IMR-90 (cell line): ENCODE results near the gene ATF6B. TPM values are rescaled to one million over a fixed set of nuclear protein-coding genes. Genes with fewer than 3 reads are reported as not detected.

Source experiments
- ATAC-seq: fragments of 200-7000 bp; cut with Tn5 transposase; 2 replicates; pipeline ENCODE4 v1.9.1; 2020; ENCODE audit warnings: low read depth, mild to moderate bottlenecking, moderate library complexity
- BruUV-seq: library from RNA; stranded (reverse); fragments of 400-500 nt; replicated peaks from 2 replicates; lab custom pipeline; 2021; lab: Mats Ljungman, UMichigan
- CTCF ChIA-PET: fragments of 300-600 bp; formaldehyde crosslinking; extraction: SDS; loops from one replicate; lab custom pipeline; 2021; ENCODE audit warnings: antibody characterized with exemption; lab: Yijun Ruan, JAX
- POLR2A ChIA-PET: fragments of 300-600 bp; sonication (Branson Sonifier 250); formaldehyde crosslinking; loops from one replicate; lab custom pipeline; 2022; ENCODE audit warnings: antibody characterized with exemption; ENCODE audit not compliant: unreplicated experiment; lab: Charles Lee
- DNase-seq: peaks from one replicate; pipeline ENCODE4 v3.0.0; 2013
- H2AFZ ChIP-seq: replicated peaks from 2 replicates; pipeline ENCODE3; 2013; ENCODE audit warnings: low read length, mild to moderate bottlenecking; ENCODE audit not compliant: poor library complexity
- H2AK5ac ChIP-seq: 2 replicates; pipeline ENCODE4 v1.6.1; 2013; ENCODE audit warnings: low read depth, low read length, inconsistent platforms
- H2AK9ac ChIP-seq: replicated peaks from 2 replicates; pipeline ENCODE3; 2013; ENCODE audit warnings: mild to moderate bottlenecking, low read depth, low read length, moderate library complexity; ENCODE audit not compliant: poor library complexity
- H2BK120ac ChIP-seq: 2 replicates; pipeline ENCODE4 v1.6.1; 2013; ENCODE audit warnings: low read depth, low read length, inconsistent platforms
- H2BK15ac ChIP-seq: 3 replicates; pipeline ENCODE4 v1.6.1; 2013; ENCODE audit warnings: low read depth, low read length, inconsistent platforms
- H2BK20ac ChIP-seq: 2 replicates; pipeline ENCODE4 v1.6.1; 2013; ENCODE audit warnings: low read depth, mild to moderate bottlenecking, inconsistent platforms, low read length, moderate library complexity
- H2BK5ac ChIP-seq: 2 replicates; pipeline ENCODE4 v1.6.1; 2013; ENCODE audit warnings: mild to moderate bottlenecking, low read depth, low read length, inconsistent platforms; ENCODE audit not compliant: poor library complexity, severe bottlenecking
- H3K14ac ChIP-seq: replicated peaks from 2 replicates; pipeline ENCODE4 v1.6.1; 2013; ENCODE audit warnings: low read depth, low read length, inconsistent platforms
- H3K18ac ChIP-seq: 2 replicates; pipeline ENCODE4 v1.6.1; 2013; ENCODE audit warnings: low read depth, low read length, control low read depth
- H3K23ac ChIP-seq: 2 replicates; pipeline ENCODE4 v1.6.1; 2013; ENCODE audit warnings: low read depth, low read length, inconsistent platforms
- H3K27ac ChIP-seq: 2 replicates; pipeline ENCODE4 v1.5.1; 2013; ENCODE audit warnings: mild to moderate bottlenecking, control low read depth, low read length; ENCODE audit not compliant: insufficient read depth
- H3K27me3 ChIP-seq: 2 replicates; pipeline ENCODE4 v1.6.1; 2013; ENCODE audit warnings: low read length; ENCODE audit not compliant: control insufficient read depth, insufficient read depth
- H3K36me3 ChIP-seq: 2 replicates; pipeline ENCODE4 v1.6.1; 2013; ENCODE audit warnings: low read length, mixed read lengths; ENCODE audit not compliant: control insufficient read depth, insufficient read depth
- H3K4ac ChIP-seq: 2 replicates; pipeline ENCODE4 v1.6.1; 2013; ENCODE audit warnings: low read depth, low read length, inconsistent platforms
- H3K4me1 ChIP-seq: 2 replicates; pipeline ENCODE4 v1.6.1; 2013; ENCODE audit warnings: low read length, mixed read lengths; ENCODE audit not compliant: control insufficient read depth, insufficient read depth
- H3K4me2 ChIP-seq: 2 replicates; pipeline ENCODE4 v1.6.1; 2013; ENCODE audit warnings: low read depth, mild to moderate bottlenecking, control low read depth, low read length, moderate library complexity
- H3K4me3 ChIP-seq: 2 replicates; pipeline ENCODE4 v1.5.1; 2013; ENCODE audit warnings: low read depth, mild to moderate bottlenecking, control low read depth, low read length, moderate library complexity; ENCODE audit not compliant: insufficient read depth
- H3K56ac ChIP-seq: 2 replicates; pipeline ENCODE4 v1.6.1; 2013; ENCODE audit warnings: low read length, inconsistent platforms; ENCODE audit not compliant: insufficient read depth; ENCODE audit errors: extremely low read depth
- H3K79me1 ChIP-seq, 2 experiments: 2 replicates each; pipeline ENCODE4 v1.6.1; 2013; ENCODE audit warnings: low read length in 2 of 2, inconsistent platforms in 1 of 2, low read depth in 1 of 2
- H3K9ac ChIP-seq: 2 replicates; pipeline ENCODE4 v1.6.1; 2013; ENCODE audit warnings: low read depth, low read length, control low read depth
- H3K9me1 ChIP-seq: 2 replicates; pipeline ENCODE4 v1.6.1; 2013; ENCODE audit warnings: low read length, inconsistent platforms; ENCODE audit not compliant: insufficient read depth
- H3K9me3 ChIP-seq: 2 replicates; pipeline ENCODE4 v1.6.1; 2013; ENCODE audit warnings: low read length; ENCODE audit not compliant: control insufficient read depth, insufficient read depth
- H4K20me1 ChIP-seq: 2 replicates; pipeline ENCODE4 v1.6.1; 2013; ENCODE audit warnings: low read length, inconsistent platforms; ENCODE audit not compliant: insufficient read depth
- H4K5ac ChIP-seq: 2 replicates; pipeline ENCODE4 v1.6.1; 2013; ENCODE audit warnings: mild to moderate bottlenecking, low read depth, low read length, control low read depth
- H4K8ac ChIP-seq, 2 experiments: 2 replicates each; pipeline ENCODE4 v1.6.1; 2013; ENCODE audit warnings: low read depth in 2 of 2, low read length in 2 of 2, control low read depth in 1 of 2, inconsistent platforms in 1 of 2
- H4K91ac ChIP-seq: 2 replicates; pipeline ENCODE4 v1.6.1; 2013; ENCODE audit warnings: low read depth, low read length, inconsistent platforms; ENCODE audit not compliant: insufficient read depth
- BHLHE40 ChIP-seq: fragments of 150-350 bp; IDR thresholded peaks from 2 replicates; pipeline ENCODE4 v1.6.1; 2016; ENCODE audit warnings: mild to moderate bottlenecking, low read depth, low read length
- ELK1 ChIP-seq: fragments of 150-350 bp; IDR thresholded peaks from 2 replicates; pipeline ENCODE4 v1.6.1; 2016; ENCODE audit warnings: low read depth, mild to moderate bottlenecking, low read length, moderate library complexity, borderline replicate concordance
- FOS ChIP-seq: fragments of 150-350 bp; IDR thresholded peaks from 2 replicates; pipeline ENCODE4 v1.6.1; 2016; ENCODE audit warnings: low read depth, low read length
- MAZ ChIP-seq: IDR thresholded peaks from 2 replicates; pipeline ENCODE4 v1.6.1; 2012; ENCODE audit warnings: low read depth, mild to moderate bottlenecking, low read length, improper control_type of control experiment, moderate library complexity, borderline replicate concordance
- MXI1 ChIP-seq: IDR thresholded peaks from 2 replicates; pipeline ENCODE4 v1.6.1; 2012; ENCODE audit warnings: low read depth, mild to moderate bottlenecking, low read length, moderate library complexity, borderline replicate concordance
- NFE2L2 ChIP-seq: fragments of 150-350 bp; IDR thresholded peaks from 2 replicates; pipeline ENCODE4 v1.6.1; 2016; ENCODE audit warnings: low read depth, mild to moderate bottlenecking, low read length
- RAD21 ChIP-seq: IDR thresholded peaks from 2 replicates; pipeline ENCODE4 v1.6.1; 2012; ENCODE audit warnings: low read length, improper control_type of control experiment
- USF2 ChIP-seq: fragments of 150-350 bp; IDR thresholded peaks from 2 replicates; pipeline ENCODE4 v1.6.1; 2017; ENCODE audit warnings: mild to moderate bottlenecking, antibody characterized with exemption, low read length, low read depth
- WGBS, 2 experiments: methylation state at CpG; one replicate each; pipeline versions ENCODE4 v1.1.5 to v1.1.7; 2013; ENCODE audit warnings: missing lambda C conversion rate in 2 of 2; ENCODE audit not compliant: insufficient read length in 1 of 2; ENCODE audit errors: extremely low coverage in 2 of 2; 5-methylcytosine and 5-hydroxymethylcytosine counted together
- dilution Hi-C: fragments of 300-500 bp; cut with HindIII; formaldehyde crosslinking; loops from one replicate; pipeline ENCODE4 v1.14.3; 2018; ENCODE audit warnings: low sequenced_read_pairs; ENCODE audit not compliant: unreplicated experiment
- in situ Hi-C: fragments of 300-500 bp; cut with MboI; formaldehyde crosslinking; loops from 3 replicates; pipeline ENCODE4 v1.14.3; 2019; ENCODE audit warnings: low sequenced_read_pairs, inconsistent platforms, mixed read lengths
- intact Hi-C: fragments of 100-400 bp; cut with micrococcal nuclease; formaldehyde crosslinking; loops from 2 replicates; pipeline ENCODE4 v1.10.0; 2022
- polyA plus RNA-seq, 3 experiments: library from polyadenylated mRNA; depleted of rRNA; stranded (reverse); fragments of >200 nt; gene quantifications; 2 replicates each; pipeline ENCODE4 v1.2.3, GENCODE V29; 2012; ENCODE audit warnings: low replicate concordance in 1 of 3
- total RNA-seq: library from RNA; depleted of rRNA; stranded (reverse); fragments of >200 nt; gene quantifications from 2 replicates; pipeline ENCODE4 v1.2.3, GENCODE V29; 2012

Gene ATF6B
- total and polyA plus RNA-seq, 2 of the 4 experiments (the other 2 are of a cell fraction) = 7.9 to 69.6 TPM

GRCh38 chr6:32081168-32081990, 46.7 kb downstream of the ATF6B start:
- ATAC-seq (peak; percentile 89), DNase-seq (peak; percentile 89)
- peak overlapping the region; percentile 94 for H4K91ac ChIP-seq
- H2AFZ ChIP-seq = peak overlapping the region; percentile 82
- peaks cover 26% of the 10 kb centered on the region for H3K4me1 ChIP-seq
- peaks cover 24% of the 10 kb centered on the region for H3K9me1 ChIP-seq
- dilution Hi-C loops (no loop called here), in situ Hi-C loops (no loop called here), intact Hi-C loops (no loop called here)
- BruUV-seq = TSS peak; percentile 22
- H2AK5ac ChIP-seq = peak overlapping the region; percentile 89
- POLR2A ChIA-PET = no interaction called here
- no peaks in the 10 kb centered on the region for H3K36me3 ChIP-seq
- H2BK120ac ChIP-seq = peak overlapping the region; percentile 89
- TF ChIP-seq RAD21 = no peak
- TF ChIP-seq MAZ = peak; percentile 99
- peak; percentile 31; the same call in 1 of the 2 replicates for TF ChIP-seq MXI1
- TF ChIP-seq ELK1 = no peak
- no peak for TF ChIP-seq NFE2L2
- peak; percentile 53; the same call in 1 of the 2 replicates for TF ChIP-seq BHLHE40
- peak; percentile 81 for TF ChIP-seq FOS
- TF ChIP-seq USF2 = 0 out of 2 replicates have a peak, but pooled peaks have one; percentile 1
- no peak overlapping the region for H3K4me3 ChIP-seq
- H3K9ac ChIP-seq = no peak overlapping the region
- 43% methylated on average over 5 of the region's 22 CpGs; no CpG with 5 or more reads in 1 of the 2 experiments for WGBS, 2 experiments
- H3K4me2 ChIP-seq = no peak overlapping the region
- H4K8ac ChIP-seq = peak overlapping the region; percentile 50 to 92; a peak in 3 of 4 replicates
- peak overlapping the region; percentile 6 for H2BK5ac ChIP-seq
- peak overlapping the region; percentile 87 for H3K14ac ChIP-seq
- CTCF ChIA-PET = no interaction called here
- H3K9me3 ChIP-seq = no peaks in the 10 kb centered on the region
- H3K23ac ChIP-seq = peak overlapping the region; percentile 72
- peak overlapping the region; percentile 44 for H4K5ac ChIP-seq
- no peak overlapping the region for H3K56ac ChIP-seq
- H4K20me1 ChIP-seq = peaks cover 3% of the 10 kb centered on the region
- peaks cover 26% of the 10 kb centered on the region for H3K27me3 ChIP-seq
- H3K79me1 ChIP-seq = no peaks in the 10 kb centered on the region
- H3K27ac ChIP-seq = peak overlapping the region; percentile 9
- H2BK15ac ChIP-seq = peak overlapping the region; percentile 90
- H3K4ac ChIP-seq = peak overlapping the region; percentile 90
- H2AK9ac ChIP-seq = peak overlapping the region; percentile 78
- H2BK20ac ChIP-seq = peak overlapping the region; percentile 91
- peak overlapping the region; percentile 20 for H3K18ac ChIP-seq
